ENCODE results near the gene KRT12.

Gene KRT12

DNA sequence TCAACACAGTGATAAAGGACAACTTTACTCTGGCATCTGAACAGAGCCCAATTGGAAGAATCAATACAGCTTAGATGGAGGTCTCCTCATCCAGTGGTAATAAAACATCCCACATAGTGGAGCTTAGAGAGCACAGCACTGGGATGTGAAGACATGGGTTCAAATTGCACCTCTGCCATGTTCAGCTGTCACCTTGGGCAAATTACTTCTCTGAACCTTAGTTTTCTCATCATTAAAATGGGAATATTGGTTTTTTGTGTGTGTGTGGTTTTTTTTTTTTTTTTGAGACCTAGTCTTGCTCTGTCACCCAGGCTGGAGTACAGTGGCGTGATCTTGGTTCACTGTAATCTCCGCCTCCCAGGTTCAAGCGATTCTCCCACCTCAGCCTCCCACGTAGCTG is 31.0 kb downstream of the KRT12 start:
- no peaks in the 10 kb centered on the region for H3K27me3 Mint-ChIP-seq (ENCODE audit: low read depth)

DNA sequence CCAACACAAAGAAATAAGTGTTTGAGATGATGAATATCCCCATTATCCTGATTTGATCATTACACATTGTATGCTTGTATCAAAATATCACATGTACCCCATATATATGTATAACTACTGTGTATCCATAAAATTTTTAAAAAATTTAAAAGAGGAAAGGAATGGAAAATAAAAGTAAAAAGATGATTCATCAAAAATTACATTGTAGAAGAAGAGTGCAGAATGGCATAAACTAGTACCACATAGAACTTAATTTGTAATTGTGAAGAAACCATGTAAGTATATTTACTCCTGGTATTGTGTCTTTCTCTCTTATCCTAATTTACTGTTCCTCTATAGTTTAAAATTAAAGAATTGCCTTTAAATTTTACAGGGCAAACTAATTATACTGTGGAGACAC is 33.1 kb downstream of the KRT12 start:
- H3K9me3 Mint-ChIP-seq, result no peaks in the 10 kb centered on the region
- peaks cover 14% of the 10 kb centered on the region for H3K36me3 Mint-ChIP-seq (ENCODE audit: low read depth)
- H3K4me1 Mint-ChIP-seq, result no peaks in the 10 kb centered on the region
- H3K27ac Mint-ChIP-seq, result no peak overlapping the region
- no peak overlapping the region for H3K4me3 Mint-ChIP-seq
- TF ChIP-seq, protein P1, sequence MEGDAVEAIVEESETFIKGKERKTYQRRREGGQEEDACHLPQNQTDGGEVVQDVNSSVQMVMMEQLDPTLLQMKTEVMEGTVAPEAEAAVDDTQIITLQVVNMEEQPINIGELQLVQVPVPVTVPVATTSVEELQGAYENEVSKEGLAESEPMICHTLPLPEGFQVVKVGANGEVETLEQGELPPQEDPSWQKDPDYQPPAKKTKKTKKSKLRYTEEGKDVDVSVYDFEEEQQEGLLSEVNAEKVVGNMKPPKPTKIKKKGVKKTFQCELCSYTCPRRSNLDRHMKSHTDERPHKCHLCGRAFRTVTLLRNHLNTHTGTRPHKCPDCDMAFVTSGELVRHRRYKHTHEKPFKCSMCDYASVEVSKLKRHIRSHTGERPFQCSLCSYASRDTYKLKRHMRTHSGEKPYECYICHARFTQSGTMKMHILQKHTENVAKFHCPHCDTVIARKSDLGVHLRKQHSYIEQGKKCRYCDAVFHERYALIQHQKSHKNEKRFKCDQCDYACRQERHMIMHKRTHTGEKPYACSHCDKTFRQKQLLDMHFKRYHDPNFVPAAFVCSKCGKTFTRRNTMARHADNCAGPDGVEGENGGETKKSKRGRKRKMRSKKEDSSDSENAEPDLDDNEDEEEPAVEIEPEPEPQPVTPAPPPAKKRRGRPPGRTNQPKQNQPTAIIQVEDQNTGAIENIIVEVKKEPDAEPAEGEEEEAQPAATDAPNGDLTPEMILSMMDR (IDR thresholded peaks at IDR 0.05; ENCODE audit: unreplicated experiment in 3 of 3), result no peak
- no peaks in the 10 kb centered on the region for H3K27me3 Mint-ChIP-seq (ENCODE audit: low read depth)

More for the DNA sequence above, 31.0 kb downstream of the KRT12 start:
- Mint-ChIP-seq H3K4me3 (no peak overlapping the region), H3K36me3 (ENCODE audit: low read depth) (peaks cover 14% of the 10 kb centered on the region), H3K9me3 (no peaks in the 10 kb centered on the region), H3K27ac (no peak overlapping the region), H3K4me1 (peaks cover under 1% of the 10 kb centered on the region)
- TF ChIP-seq, protein P1 (IDR thresholded peaks at IDR 0.05; ENCODE audit: unreplicated experiment in 3 of 3), result no peak

DNA sequence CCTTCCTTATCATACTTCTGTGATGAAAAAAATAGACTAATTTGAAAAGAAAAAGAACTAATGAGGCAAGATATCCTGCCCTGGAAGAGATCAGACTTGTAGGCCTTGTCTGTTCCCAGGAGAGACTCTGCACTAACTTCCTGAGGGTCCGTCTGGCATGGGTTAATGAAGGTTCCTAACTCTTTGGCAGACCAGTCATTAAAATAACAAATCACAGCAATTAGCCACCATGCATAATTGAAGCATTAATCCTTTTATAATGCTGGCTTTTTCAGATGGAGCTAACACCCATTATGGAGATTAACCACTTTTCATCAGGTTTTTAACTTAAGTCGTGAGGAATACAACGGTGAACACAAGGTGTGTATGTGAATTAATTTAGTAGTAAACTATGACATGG is 34.2 kb downstream of the KRT12 start:
- no peak overlapping the region for H3K27ac Mint-ChIP-seq
- H3K36me3 Mint-ChIP-seq (ENCODE audit: low read depth), result peaks cover 14% of the 10 kb centered on the region
- H3K4me3 Mint-ChIP-seq, result no peak overlapping the region
- TF ChIP-seq, protein P1 (IDR thresholded peaks at IDR 0.05; ENCODE audit: unreplicated experiment in 3 of 3), result no peak
- H3K9me3 Mint-ChIP-seq, result no peaks in the 10 kb centered on the region
- no peaks in the 10 kb centered on the region for H3K27me3 Mint-ChIP-seq (ENCODE audit: low read depth)
- H3K4me1 Mint-ChIP-seq, result no peaks in the 10 kb centered on the region

DNA sequence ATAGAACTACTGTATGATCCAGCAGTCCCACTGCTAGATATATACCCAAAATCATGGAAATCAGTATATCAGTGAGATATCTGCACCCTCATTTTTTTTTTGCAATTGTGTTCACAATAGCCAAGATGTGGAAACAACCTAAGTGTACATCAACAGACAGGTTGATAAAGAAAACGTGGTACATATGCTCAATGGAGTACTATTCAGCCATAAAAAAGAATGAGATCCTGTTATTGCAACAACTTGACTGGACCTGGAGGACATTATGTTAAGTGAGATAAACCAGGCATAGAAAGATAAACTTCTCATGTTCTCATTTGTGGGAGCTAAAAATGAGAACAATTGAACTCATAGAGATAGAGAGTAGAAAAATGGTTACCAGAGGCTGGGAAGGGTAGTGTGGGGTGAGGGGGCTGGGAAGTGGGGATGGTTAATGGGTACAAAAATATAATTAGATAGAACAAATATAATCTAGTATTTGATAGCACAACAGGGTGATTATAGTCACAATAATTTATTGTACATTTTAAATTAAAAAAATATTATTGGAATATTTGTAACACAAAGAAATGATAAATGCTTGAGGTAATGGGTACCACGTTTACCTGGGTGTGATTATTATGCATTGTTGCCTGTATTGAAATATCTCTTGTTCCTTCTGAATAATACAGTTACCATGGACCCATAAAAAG is 36.8 kb downstream of the KRT12 start:
- Mint-ChIP-seq H3K9me3 (no peaks in the 10 kb centered on the region), H3K4me3 (no peak overlapping the region), H3K36me3 (ENCODE audit: low read depth) (peaks cover 8% of the 10 kb centered on the region), H3K27ac (no peak overlapping the region), H3K4me1 (no peaks in the 10 kb centered on the region), H3K27me3 (ENCODE audit: low read depth) (no peaks in the 10 kb centered on the region)
- TF ChIP-seq, protein P1 (IDR thresholded peaks at IDR 0.05; ENCODE audit: unreplicated experiment in 3 of 3), result no peak

DNA sequence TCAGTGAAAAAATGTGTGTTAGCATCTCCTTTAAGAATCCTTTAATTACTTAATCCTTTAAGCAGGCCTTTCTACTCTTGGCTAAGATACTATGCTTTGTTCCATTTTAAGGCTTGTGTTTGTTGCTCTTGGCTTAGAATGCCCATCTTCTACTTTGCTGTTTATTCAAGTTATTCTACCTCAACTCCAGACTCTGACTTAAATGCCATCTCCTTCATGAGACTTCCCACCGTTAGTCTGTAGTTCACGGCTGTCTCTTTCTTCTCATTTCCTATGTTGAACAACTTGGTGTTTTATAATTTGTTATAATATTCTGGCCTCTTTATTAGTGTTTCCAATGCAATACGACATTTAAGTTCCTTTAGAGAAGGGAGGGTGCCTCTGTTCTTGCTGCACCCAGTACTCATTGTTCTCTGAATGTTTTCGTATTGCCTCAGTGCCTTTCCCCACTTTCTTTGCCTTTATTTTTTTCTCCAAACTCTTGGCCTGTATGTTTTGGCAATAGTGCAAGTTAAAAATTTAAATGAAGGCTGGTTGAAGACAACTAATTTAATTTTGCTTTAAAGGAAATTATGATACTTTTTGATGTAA is 38.5 kb downstream of the KRT12 start:
- Mint-ChIP-seq H3K9me3 (no peaks in the 10 kb centered on the region), H3K27ac (peak overlapping the region in 1 of 3 experiments; percentile 22), H3K36me3 (ENCODE audit: low read depth) (peaks cover 3% of the 10 kb centered on the region), H3K27me3 (ENCODE audit: low read depth) (no peaks in the 10 kb centered on the region), H3K4me1 (no peaks in the 10 kb centered on the region), H3K4me3 (no peak overlapping the region)
- TF ChIP-seq, protein P1 (IDR thresholded peaks at IDR 0.05; ENCODE audit: unreplicated experiment in 3 of 3), result no peak
